ENCODE results near the gene TMEM167B. TPM values are rescaled to one million over a fixed set of nuclear protein-coding genes. Genes with fewer than 3 reads are reported as not detected.
A peak's percentile ranks its signal among the peaks of the same experiment; 100 is the strongest.

TMEM167B gene
- 20.1 and 20.4 TPM in 2 replicates for total RNA-seq

DNA sequence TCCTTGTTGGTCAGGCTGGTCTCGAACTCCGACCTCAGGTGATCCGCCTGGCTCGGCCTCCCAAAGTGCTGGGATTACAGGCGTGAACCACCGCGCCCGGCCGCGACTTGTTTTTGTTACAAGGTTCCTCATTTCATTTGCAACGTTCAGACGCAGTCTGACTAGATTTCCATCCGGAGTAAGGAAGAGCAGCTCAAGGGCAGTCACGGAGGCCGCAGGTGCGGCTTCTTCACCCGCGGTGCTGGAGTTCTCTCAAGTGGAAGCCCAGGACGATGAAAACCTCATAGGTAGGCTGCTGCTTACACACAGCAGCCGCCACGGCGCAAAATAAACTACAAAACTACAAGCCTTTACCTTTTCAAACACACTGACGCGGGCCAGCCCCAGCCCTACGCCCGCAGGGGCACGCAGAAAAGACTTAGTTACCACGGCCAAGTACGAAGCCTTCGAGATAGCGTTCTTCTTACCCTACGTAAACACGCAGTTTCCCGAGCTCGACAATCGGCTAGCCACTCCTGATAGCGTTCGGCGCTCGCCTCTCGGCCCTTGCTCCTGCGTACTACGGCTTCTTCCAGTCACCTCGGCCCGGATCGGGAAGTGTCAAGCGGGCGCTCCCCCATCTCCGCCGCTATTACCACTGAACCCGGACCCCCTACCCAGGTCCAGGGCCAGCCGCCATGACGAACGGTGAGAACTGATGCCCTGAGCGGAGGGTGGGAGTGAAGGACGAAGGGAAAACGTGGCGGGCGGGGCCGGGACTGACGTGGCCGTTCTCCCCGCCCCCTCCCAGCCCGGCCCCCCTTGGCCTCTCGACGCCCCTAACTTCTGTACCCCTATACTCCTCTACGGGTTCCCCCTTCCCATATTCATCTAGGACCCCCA lies at the start of gene TMEM167B:
TMEM167B (plus strand) TSS at position 569 of the 882 bp plus-strand sequence; CDS start at position 678, 109 bp downstream.
- peak within 1 kb of the TSS; percentile 97 for H3K4me3 ChIP-seq (ENCODE audit: low read depth, low read length)
- no peaks in the 10 kb centered on the region for H3K27me3 ChIP-seq (ENCODE audit: control insufficient read depth, insufficient read depth, low read length)
- peak; percentile 81 for DNase-seq (ENCODE audit: low read depth)
- TF ChIP-seq CTCF (IDR thresholded peaks at IDR 0.05; ENCODE audit: insufficient read depth, low read length, poor library complexity, severe bottlenecking): no peak
- no peaks in the 10 kb centered on the region for H3K36me3 ChIP-seq (ENCODE audit: control insufficient read depth, insufficient read depth, low read length)

GRCh38 chr1:109040989-109041620 lies 49.5 kb upstream of the TMEM167B start:
- no peaks in the 10 kb centered on the region for H3K27me3 ChIP-seq (ENCODE audit: control insufficient read depth, insufficient read depth, low read length)
- no peaks in the 10 kb centered on the region for H3K36me3 ChIP-seq (ENCODE audit: control insufficient read depth, insufficient read depth, low read length)
- no peak for TF ChIP-seq CTCF (IDR thresholded peaks at IDR 0.05; ENCODE audit: insufficient read depth, low read length, poor library complexity, severe bottlenecking)
- DNase-seq (ENCODE audit: low read depth): no peak
- H3K4me3 ChIP-seq (ENCODE audit: low read depth, low read length): peak overlapping the region; percentile 90

DNA sequence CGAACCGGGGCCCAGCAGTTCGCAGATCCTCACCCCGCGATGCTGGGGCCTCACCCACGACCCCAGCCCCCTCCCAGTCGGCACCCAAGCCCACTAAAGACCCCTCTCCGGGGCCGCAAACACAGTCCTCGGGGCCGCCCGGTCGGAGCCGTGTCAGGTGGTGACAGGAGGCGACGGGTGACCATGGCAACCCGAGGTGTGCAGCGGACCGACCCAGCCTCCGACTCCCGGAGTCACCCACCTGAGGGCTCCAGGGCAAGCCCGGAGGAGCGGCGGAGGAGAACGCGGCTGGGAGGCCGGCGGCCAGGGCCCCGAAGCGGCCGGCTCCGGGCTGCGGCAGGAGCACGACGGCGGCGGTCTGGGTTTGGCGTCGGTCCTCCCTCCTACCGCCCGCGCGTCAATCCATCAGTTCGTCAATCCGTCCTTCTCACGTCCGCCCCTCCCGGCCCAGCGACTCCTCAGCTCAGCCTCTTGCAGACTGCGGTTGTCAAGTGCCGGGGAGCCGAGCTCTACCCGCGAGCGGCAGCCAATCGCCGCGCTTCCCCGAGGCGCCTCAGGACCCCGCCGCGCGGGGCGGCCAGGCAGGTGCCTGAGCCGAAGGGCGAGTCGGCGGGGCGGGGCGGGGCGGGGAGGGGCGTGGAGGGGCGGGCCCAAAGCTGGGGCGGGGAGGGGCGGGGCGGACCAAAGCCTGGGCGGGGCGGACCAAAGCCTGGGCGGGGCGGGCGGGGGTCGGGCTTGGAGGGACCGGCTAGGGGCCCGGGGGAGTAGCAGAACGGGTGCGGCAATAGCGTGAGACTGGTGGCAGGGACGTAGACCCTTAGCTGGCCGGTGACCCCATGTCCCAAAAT lies 48.7 kb upstream of the TMEM167B start, which contains the start of gene WDR47:
WDR47 (minus strand) TSS at position 482 of the 848 bp plus-strand sequence. CDS start 18,590 bp downstream, outside the sequence.
- H3K4me3 ChIP-seq (ENCODE audit: low read depth, low read length): peak within 1 kb of the TSS; percentile 90
- no peak for TF ChIP-seq CTCF (IDR thresholded peaks at IDR 0.05; ENCODE audit: insufficient read depth, low read length, poor library complexity, severe bottlenecking)
- H3K27me3 ChIP-seq (ENCODE audit: control insufficient read depth, insufficient read depth, low read length): no peaks in the 10 kb centered on the region
- peak; percentile 88 for DNase-seq (ENCODE audit: low read depth)
- no peaks in the 10 kb centered on the region for H3K36me3 ChIP-seq (ENCODE audit: control insufficient read depth, insufficient read depth, low read length)

- TF ChIP-seq CTCF (IDR thresholded peaks at IDR 0.05; ENCODE audit: insufficient read depth, low read length, poor library complexity, severe bottlenecking): no peak
Measured at GRCh38 chr1:109045595-109045994, 45.0 kb upstream of the TMEM167B start.

DNA sequence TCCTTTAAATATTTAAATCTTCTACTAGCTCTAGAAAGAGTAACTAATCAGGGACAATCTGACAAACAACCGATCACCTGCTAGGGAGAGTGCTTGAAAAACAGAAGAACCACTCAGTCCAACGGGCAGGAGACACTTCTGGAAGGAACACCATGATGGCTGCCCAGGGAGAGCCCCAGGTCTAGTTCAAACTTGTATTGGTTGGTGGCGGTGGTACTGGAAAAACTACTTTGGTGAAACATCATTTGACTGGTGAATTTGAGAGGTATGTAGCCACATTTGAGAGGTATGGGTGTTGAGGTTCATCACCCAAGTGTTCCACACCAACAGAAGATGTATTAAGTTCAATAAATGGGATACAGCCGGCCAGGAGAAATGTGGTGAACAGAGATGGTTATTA lies 43.9 kb upstream of the TMEM167B start:
- no peaks in the 10 kb centered on the region for H3K36me3 ChIP-seq (ENCODE audit: control insufficient read depth, insufficient read depth, low read length)
- H3K4me3 ChIP-seq (ENCODE audit: low read depth, low read length): no peak overlapping the region
- no peaks in the 10 kb centered on the region for H3K27me3 ChIP-seq (ENCODE audit: control insufficient read depth, insufficient read depth, low read length)
- TF ChIP-seq CTCF (IDR thresholded peaks at IDR 0.05; ENCODE audit: insufficient read depth, low read length, poor library complexity, severe bottlenecking): no peak
- DNase-seq (ENCODE audit: low read depth): no peak

More at GRCh38 chr1:109045595-109045994, 45.0 kb upstream of the TMEM167B start:
- H3K4me3 ChIP-seq (ENCODE audit: low read depth, low read length): no peak overlapping the region
- no peaks in the 10 kb centered on the region for H3K36me3 ChIP-seq (ENCODE audit: control insufficient read depth, insufficient read depth, low read length)
- no peaks in the 10 kb centered on the region for H3K27me3 ChIP-seq (ENCODE audit: control insufficient read depth, insufficient read depth, low read length)
- no peak for DNase-seq (ENCODE audit: low read depth)
